Heart left ventricle (tissue), 16 donors: ENCODE measurements around the gene ATXN7L3. TPM values are rescaled to one million over a fixed set of nuclear protein-coding genes. Genes with fewer than 3 reads are reported as not detected.
"Not testable (repeated sequence)": the region's sequence is repeated elsewhere in the genome, so short reads cannot be mapped to it uniquely, and the experiment has no call there.

Source experiments
- ATAC-seq, 4 donors: fragments of 200-7000 bp; cut with Tn5 transposase; one replicate each; pipeline ENCODE4 v1.9.1; 2020 to 2022; ENCODE audit warnings: moderate library complexity in 4 of 4, mild to moderate bottlenecking in 3 of 4, moderate number of reproducible peaks in 1 of 4
- DNase-seq, 5 donors: peaks; one replicate each; pipeline ENCODE4 v3.0.0-alpha.2; 2020
- H3K27ac ChIP-seq, 12 donors: fragments of 200-600 bp; sonication (generic) in 4 of 12; one replicate each; pipeline versions ENCODE4 v1.5.0 to v1.8.0; 2016 to 2022; ENCODE audit warnings: mild to moderate bottlenecking in 2 of 12
- H3K27me3 ChIP-seq, 9 donors: fragments of 200-600 bp; sonication (generic) in 2 of 9; one replicate each; pipeline versions ENCODE4 v1.5.1 to v1.8.0; 2016 to 2022; ENCODE audit warnings: mild to moderate bottlenecking in 3 of 9
- H3K36me3 ChIP-seq, 9 donors: fragments of 200-600 bp; sonication (generic) in 2 of 9; one replicate each; pipeline versions ENCODE4 v1.5.0 to v1.8.0; 2018 to 2022; ENCODE audit warnings: mild to moderate bottlenecking in 2 of 9
- H3K4me1 ChIP-seq, 12 donors: fragments of 200-600 bp; sonication (generic) in 4 of 12; one replicate each; pipeline versions ENCODE4 v1.5.0 to v1.8.0; 2016 to 2022; ENCODE audit warnings: mild to moderate bottlenecking in 3 of 12
- H3K4me3 ChIP-seq, 12 donors: fragments of 200-600 bp; sonication (generic) in 4 of 12; one replicate each; pipeline versions ENCODE4 v1.5.0 to v1.8.0; 2017 to 2022; ENCODE audit warnings: mild to moderate bottlenecking in 9 of 12, moderate library complexity in 4 of 12
- H3K9me3 ChIP-seq, 12 donors: fragments of 200-600 bp; sonication (generic) in 4 of 12; one replicate each; pipeline versions ENCODE4 v1.5.0 to v1.8.0; 2016 to 2022; ENCODE audit warnings: mild to moderate bottlenecking in 1 of 12
- CTCF ChIP-seq, 12 donors: fragments of 200-600 bp; sonication (generic) in 4 of 12; IDR thresholded peaks; one replicate each; pipeline versions ENCODE4 v1.5.0 to v1.8.0; 2018 to 2022; ENCODE audit warnings: antibody characterized with exemption in 12 of 12, mild to moderate bottlenecking in 5 of 12
- POLR2A ChIP-seq, 2 donors: fragments of 450-650 bp; IDR thresholded peaks; one replicate each; pipeline ENCODE4 v1.6.1; 2017; ENCODE audit warnings: antibody characterized with exemption in 2 of 2, mild to moderate bottlenecking in 2 of 2, moderate library complexity in 2 of 2
- WGBS, 4 donors: extraction: QIAGEN DNeasy Blood & Tissue Kit in 2 of 4; methylation state at CpG; one replicate each; pipeline versions ENCODE4 v1.1.5 to v1.1.7; 2013 to 2018; 5-methylcytosine and 5-hydroxymethylcytosine counted together
- intact Hi-C, 10 donors: fragments of 100-400 bp; cut with DNase I; formaldehyde crosslinking; loops; one replicate each; pipeline versions ENCODE4 v1.11.1 to v1.14.2; 2022
- microRNA-seq, 4 donors: library from miRNA; unstranded; fragments of <30 nt; microRNA quantifications; one replicate each; pipeline versions ENCODE4 to v1.2.0, GENCODE V29; 2017 to 2020
- polyA plus RNA-seq, 2 donors: library from polyadenylated mRNA; stranded (reverse); fragments of 200-250 nt; gene quantifications; one replicate each; pipeline ENCODE4 v1.2.3, GENCODE V29; 2013
- total RNA-seq, 9 donors: library from RNA; depleted of rRNA in 2 of 9; stranded (reverse); fragments of >200 nt in 2 of 9; fragmentation: NEBNext Ultra II Directional in 3 of 9; extraction: Animal tissue kit (Norgen Biotek cat#: 25700) in 3 of 9; gene quantifications; one replicate each; pipeline versions ENCODE4 v1.1.0 to v1.2.4, GENCODE V29; 2016 to 2023
- donor health status: ischemic (EF 13 %, LVEDD 7.1; RV severe dilation, severe dysfunction).
- donor health status: healthy with polysubstance abuse.
- donor health status: DM: no; HTN: yes; CAD: no.
- donor health status: DM: no; HTN: no; CAD: no.
- donor health status: ischemic (EF 25% LVEDD 6.9; RV normal size, moderate dysfunction).
- donor health status: ischemic (EF 25% LVEDD 5.7; RV mildly dilated, moderate dysfunction).
- donor health status: healthy.
- donor health status: DM: yes; HTN: yes; CAD: no.
- donor health status: ischemic (EF 35%, LVEDD 5.7; RV mildly dilated, moderate dysfunction).
- donor health status: nonischemic (EF 11% LVEDD 7.7; RV severe dilation, severe dysfunction).
- donor health status: DM: yes; HTN: yes; CAD: no.
- donor health status: PGD.
- donor health status: ischemic (EF 29% LVEDD 5.4; RV normal size, mild dysfunction).
- donor health status: nonischemic (EF 23%, LVEDD 6.1; RV moderate dilation, normal function).

ATXN7L3 gene
- total and polyA plus RNA-seq, 11 donors = 24.1 to 54.4 (median 35.3) TPM

- Histone ChIP-seq H3K4me1 (peaks cover 0 to 36% (median 14%) of the 10 kb centered on the region in 12 donors), H3K36me3 (no peaks in the 10 kb centered on the region), H3K27ac (peak overlapping the region in 11 of 12 donors; percentile 47 to 89 (median 83)), H3K4me3 (no peak overlapping the region), H3K27me3 (no peaks in the 10 kb centered on the region), H3K9me3 (no peaks in the 10 kb centered on the region)
- DNase-seq = peak in 3 of 5 donors; percentile 10 to 73 (median 55)
- intact Hi-C loops = loop anchor here in 1 of 10 donors (2.0 kb wide), 1 partner anchor 19 kb away; no protein-coding TSS in a partner anchor
- WGBS, 4 donors = 48 to 72% (median 58%) methylated on average over 4 of the region's 4 CpGs
- no peak for TF ChIP-seq CTCF (IDR thresholded peaks at IDR 0.05)
- TF ChIP-seq POLR2A (IDR thresholded peaks at IDR 0.05) = no peak
- ATAC-seq = peak; percentile 18 to 61 (median 54)
These were observed 51.9 kb downstream of the ATXN7L3 start for GRCh38 chr17:44147812-44148211.

GRCh38 chr17:44146375-44147346 is 53.0 kb downstream of the ATXN7L3 start:
- Histone ChIP-seq H3K36me3 (no peaks in the 10 kb centered on the region), H3K27me3 (no peaks in the 10 kb centered on the region), H3K9me3 (no peaks in the 10 kb centered on the region), H3K4me1 (peaks cover 0 to 38% (median 22%) of the 10 kb centered on the region in 12 donors), H3K4me3 (no peak overlapping the region), H3K27ac (peak overlapping the region; percentile 44 to 89 (median 83))
- intact Hi-C loops = no loop called here
- no peak for TF ChIP-seq POLR2A (IDR thresholded peaks at IDR 0.05)
- TF ChIP-seq CTCF (IDR thresholded peaks at IDR 0.05) = no peak
- whole genome bisulfite sequencing, 4 donors = 25 to 30% (median 29%) methylated on average over 2 of the region's 2 CpGs
- ATAC-seq = peak; percentile 71 to 86 (median 78)
- peak in 1 of 5 donors; percentile 39 for DNase-seq

GRCh38 chr17:44144966-44145739 is 54.5 kb downstream of the ATXN7L3 start:
- no peaks in the 10 kb centered on the region for H3K27me3 ChIP-seq
- no peaks in the 10 kb centered on the region for H3K9me3 ChIP-seq
- peaks cover 0 to 40% (median 24%) of the 10 kb centered on the region in 12 donors for H3K4me1 ChIP-seq
- peak in 3 of 4 donors; percentile 16 to 34 (median 20) for ATAC-seq
- peak overlapping the region; percentile 9 to 89 (median 83) for H3K27ac ChIP-seq
- H3K36me3 ChIP-seq = no peaks in the 10 kb centered on the region
- 67 to 76% (median 75%) methylated on average over 7 of the region's 7 CpGs for WGBS, 4 donors
- intact Hi-C loops = loop anchor here in 1 of 10 donors (5.0 kb wide), 2 partner anchors 42 to 187 kb away; partner anchors contain the start of gene TMUB2
- no peak overlapping the region for H3K4me3 ChIP-seq
- DNase-seq = peak in 3 of 5 donors; percentile 29 to 58 (median 42)
- no peak for TF ChIP-seq POLR2A (IDR thresholded peaks at IDR 0.05)

GRCh38 chr17:44143921-44144320 is 55.8 kb downstream of the ATXN7L3 start:
- DNase-seq, H3K27me3 ChIP-seq, H3K27ac ChIP-seq, H3K36me3 ChIP-seq, ATAC-seq, H3K9me3 ChIP-seq, H3K4me3 ChIP-seq: not testable (repeated sequence)
- 86 to 93% (median 90%) methylated on average over 8 of the region's 8 CpGs for WGBS, 4 donors
- intact Hi-C loops = loop anchor here in 1 of 10 donors (5.0 kb wide), 2 partner anchors 43 to 188 kb away; partner anchors contain the start of gene TMUB2
- H3K4me1 ChIP-seq = peaks cover 0 to 40% (median 22%) of the 10 kb centered on the region in 12 donors

Small RNA genes within 50 kb of the gene (microRNA-seq; reads per million reads assigned to microRNA genes)
- gene MIR6782 = 0 to 2.3 (median 0.30) reads per million in 4 donors

Other genes starting within 250 kb of the ATXN7L3 start
- gene PYY, start 245.9 kb downstream of the ATXN7L3 start, total RNA-seq = not detected
- not detected for gene PYY, start 245.9 kb downstream of the ATXN7L3 start, polyA plus RNA-seq
- 1 to 10 TPM in 3 of 9 donors, under 1 TPM in 6; 0.20 to 1.2 (median 0.37) TPM for gene NAGS, start 195.3 kb downstream of the ATXN7L3 start, total RNA-seq
- 1 to 10 TPM in 1 of 2 donors, under 1 TPM in 1; 0.57 to 1.2 TPM for gene NAGS, start 195.3 kb downstream of the ATXN7L3 start, polyA plus RNA-seq
- 10 to 100 TPM; 13.4 to 22.1 (median 19.3) TPM for gene TMEM101, start 184.9 kb downstream of the ATXN7L3 start, total RNA-seq
- gene TMEM101, start 184.9 kb downstream of the ATXN7L3 start, polyA plus RNA-seq = 10 to 100 TPM; 16.7 to 31.1 TPM
- gene LSM12, start 133.2 kb downstream of the ATXN7L3 start, total RNA-seq = 10 to 100 TPM; 38.4 to 55.6 (median 44.1) TPM
- 10 to 100 TPM; 30.8 to 41.2 TPM for gene LSM12, start 133.2 kb downstream of the ATXN7L3 start, polyA plus RNA-seq
- 10 to 100 TPM; 28.5 to 46.5 (median 36.6) TPM for gene G6PC3, start 129.1 kb downstream of the ATXN7L3 start, total RNA-seq
- 10 to 100 TPM; 52.4 to 75.1 TPM for gene G6PC3, start 129.1 kb downstream of the ATXN7L3 start, polyA plus RNA-seq
- gene HDAC5, start 76.2 kb downstream of the ATXN7L3 start, total RNA-seq = 100 to 1,000 TPM in 2 of 9 donors, 10 to 100 TPM in 7; 54.6 to 283 (median 70.1) TPM
- gene HDAC5, start 76.2 kb downstream of the ATXN7L3 start, polyA plus RNA-seq = 10 to 100 TPM; 64.2 to 91.0 TPM
- gene HROB, start 58.0 kb downstream of the ATXN7L3 start, total RNA-seq = 1 to 10 TPM in 4 of 9 donors, under 1 TPM in 5; 0.47 to 5.8 (median 0.84) TPM
- under 1 TPM; 0.34 to 0.42 TPM for gene HROB, start 58.0 kb downstream of the ATXN7L3 start, polyA plus RNA-seq
- gene ASB16, start 29.2 kb downstream of the ATXN7L3 start, total RNA-seq = 10 to 100 TPM in 7 of 9 donors, 1 to 10 TPM in 2; 7.7 to 71.1 (median 13.8) TPM
- 1 to 10 TPM; 1.5 to 5.1 TPM for gene ASB16, start 29.2 kb downstream of the ATXN7L3 start, polyA plus RNA-seq
- 10 to 100 TPM; 18.8 to 37.4 (median 21.8) TPM for gene TMUB2, start 12.9 kb downstream of the ATXN7L3 start, total RNA-seq
- 10 to 100 TPM; 24.7 to 35.1 TPM for gene TMUB2, start 12.9 kb downstream of the ATXN7L3 start, polyA plus RNA-seq
- 10 to 100 TPM; 33.1 to 61.2 (median 44.2) TPM for gene UBTF, start 19.8 kb upstream of the ATXN7L3 start, total RNA-seq
- gene UBTF, start 19.8 kb upstream of the ATXN7L3 start, polyA plus RNA-seq = 10 to 100 TPM; 34.1 to 41.6 TPM
- gene SLC4A1, start 68.3 kb upstream of the ATXN7L3 start, total RNA-seq = 1 to 10 TPM in 1 of 9 donors, under 1 TPM in 7, not detected in 1; 0.29 to 3.3 (median 0.61) TPM
- gene SLC4A1, start 68.3 kb upstream of the ATXN7L3 start, polyA plus RNA-seq = under 1 TPM in 1 of 2 donors, not detected in 1; 0.03 TPM
- 1 to 10 TPM in 2 of 9 donors, under 1 TPM in 6, not detected in 1; 0.27 to 1.3 (median 0.57) TPM for gene RUNDC3A, start 108.7 kb upstream of the ATXN7L3 start, total RNA-seq
- gene RUNDC3A, start 108.7 kb upstream of the ATXN7L3 start, polyA plus RNA-seq = under 1 TPM; 0.19 to 0.57 TPM
- 10 to 100 TPM; 37.2 to 78.5 (median 49.7) TPM for gene SLC25A39, start 124.9 kb upstream of the ATXN7L3 start, total RNA-seq
- gene SLC25A39, start 124.9 kb upstream of the ATXN7L3 start, polyA plus RNA-seq = 10 to 100 TPM; 60.2 to 96.0 TPM
- 100 to 1,000 TPM in 8 of 9 donors, 10 to 100 TPM in 1; 94.8 to 451 (median 196) TPM for gene GRN, start 145.4 kb upstream of the ATXN7L3 start, total RNA-seq
- 100 to 1,000 TPM in 1 of 2 donors, 10 to 100 TPM in 1; 44.6 to 105 TPM for gene GRN, start 145.4 kb upstream of the ATXN7L3 start, polyA plus RNA-seq
- gene FAM171A2, start 164.0 kb upstream of the ATXN7L3 start, total RNA-seq = 1 to 10 TPM in 3 of 9 donors, under 1 TPM in 6; 0.40 to 2.1 (median 0.87) TPM
- gene FAM171A2, start 164.0 kb upstream of the ATXN7L3 start, polyA plus RNA-seq = under 1 TPM; 0.42 to 0.51 TPM
- 1 to 10 TPM in 2 of 9 donors, under 1 TPM in 7; 0.16 to 1.8 (median 0.37) TPM for gene ITGA2B, start 189.8 kb upstream of the ATXN7L3 start, total RNA-seq
- under 1 TPM; 0.22 to 0.34 TPM for gene ITGA2B, start 189.8 kb upstream of the ATXN7L3 start, polyA plus RNA-seq